Right renal cortex interstitium (tissue), 3 donors: ENCODE measurements around the gene FTSJ3. TPM values are rescaled to one million over a fixed set of nuclear protein-coding genes. Genes with fewer than 3 reads are reported as not detected.
A peak's percentile ranks its signal among the peaks of the same experiment; 100 is the strongest.
"Not testable (repeated sequence)": the region's sequence is repeated elsewhere in the genome, so short reads cannot be mapped to it uniquely, and the experiment has no call there.

Experiments
- DNase-seq, 3 donors: peaks; one replicate each; pipeline ENCODE4 v3.0.0-alpha.2; 2013; ENCODE audit warnings: low read depth in 3 of 3, low spot score in 2 of 3
- polyA plus RNA-seq, 3 donors: library from polyadenylated mRNA; unstranded; fragments of 120-200 nt; gene quantifications; one replicate each; pipeline ENCODE4 v1.2.1, GENCODE V29; 2013; ENCODE audit not compliant: insufficient read length in 3 of 3

The FTSJ3 gene
- polyA plus RNA-seq, 3 donors = 53.1 to 76.9 (median 69.5) TPM

DNA sequence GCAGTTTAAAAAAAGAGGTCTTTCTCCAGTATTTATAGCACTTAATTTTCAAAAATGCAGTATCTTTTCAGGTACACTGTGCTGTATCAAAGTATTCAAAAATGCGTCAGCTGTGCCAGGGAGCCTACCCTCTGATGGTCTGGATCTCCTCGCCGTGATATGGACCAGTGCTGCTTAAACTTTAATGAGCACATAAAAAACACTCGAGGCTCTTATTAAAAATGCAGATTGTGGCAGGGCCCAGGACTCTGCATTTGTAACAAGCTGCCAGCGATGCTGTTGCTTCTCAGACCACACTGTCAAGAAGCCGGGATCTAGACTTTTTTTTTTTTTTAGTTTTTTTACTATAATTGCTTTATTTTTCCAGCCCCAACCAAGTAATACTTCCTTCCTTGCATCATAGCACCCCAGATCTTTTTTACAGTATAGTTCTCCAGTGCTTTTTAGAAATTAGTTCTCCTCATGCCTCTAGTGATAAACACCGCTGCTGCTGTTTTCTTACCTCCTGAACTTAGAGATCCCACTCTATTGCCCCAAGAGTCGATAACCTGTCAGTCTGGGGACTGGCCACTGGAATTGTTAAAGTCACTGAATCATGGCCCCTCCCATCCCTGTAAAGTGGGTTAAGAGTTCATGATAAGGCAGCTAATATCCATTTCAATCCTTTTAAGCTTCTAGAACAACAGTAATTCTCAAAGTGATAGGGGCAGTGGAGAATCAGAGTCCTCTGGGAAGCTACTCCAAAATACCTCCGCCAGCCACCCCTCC lies 16.6 kb upstream of the FTSJ3 start:
- no peak for DNase-seq

DNA sequence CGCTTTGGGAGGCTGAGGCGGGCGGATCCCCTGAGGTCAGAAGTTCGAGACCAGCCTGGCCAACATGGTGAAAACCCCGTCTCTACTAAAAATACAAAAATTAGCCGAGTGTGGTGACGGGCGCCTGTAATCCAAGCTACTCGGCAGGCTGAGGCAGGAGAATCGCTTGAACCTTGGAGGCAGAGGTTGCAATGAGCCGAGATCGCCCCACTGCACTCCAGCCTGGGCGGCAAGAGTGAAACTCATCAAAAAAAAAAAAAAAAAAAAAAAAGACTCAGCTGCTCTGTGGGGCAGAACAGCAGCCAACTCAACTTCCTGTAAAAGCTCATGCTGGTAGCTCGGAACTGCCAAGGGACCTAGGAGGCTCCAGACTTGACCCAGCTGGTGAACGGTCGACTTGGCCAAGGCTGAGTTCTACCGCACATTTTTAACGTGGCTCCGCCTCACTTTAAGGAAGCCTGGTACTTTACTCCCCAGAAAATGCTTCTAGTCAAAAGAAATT lies 16.0 kb upstream of the FTSJ3 start:
- not testable (repeated sequence) for DNase-seq

DNA sequence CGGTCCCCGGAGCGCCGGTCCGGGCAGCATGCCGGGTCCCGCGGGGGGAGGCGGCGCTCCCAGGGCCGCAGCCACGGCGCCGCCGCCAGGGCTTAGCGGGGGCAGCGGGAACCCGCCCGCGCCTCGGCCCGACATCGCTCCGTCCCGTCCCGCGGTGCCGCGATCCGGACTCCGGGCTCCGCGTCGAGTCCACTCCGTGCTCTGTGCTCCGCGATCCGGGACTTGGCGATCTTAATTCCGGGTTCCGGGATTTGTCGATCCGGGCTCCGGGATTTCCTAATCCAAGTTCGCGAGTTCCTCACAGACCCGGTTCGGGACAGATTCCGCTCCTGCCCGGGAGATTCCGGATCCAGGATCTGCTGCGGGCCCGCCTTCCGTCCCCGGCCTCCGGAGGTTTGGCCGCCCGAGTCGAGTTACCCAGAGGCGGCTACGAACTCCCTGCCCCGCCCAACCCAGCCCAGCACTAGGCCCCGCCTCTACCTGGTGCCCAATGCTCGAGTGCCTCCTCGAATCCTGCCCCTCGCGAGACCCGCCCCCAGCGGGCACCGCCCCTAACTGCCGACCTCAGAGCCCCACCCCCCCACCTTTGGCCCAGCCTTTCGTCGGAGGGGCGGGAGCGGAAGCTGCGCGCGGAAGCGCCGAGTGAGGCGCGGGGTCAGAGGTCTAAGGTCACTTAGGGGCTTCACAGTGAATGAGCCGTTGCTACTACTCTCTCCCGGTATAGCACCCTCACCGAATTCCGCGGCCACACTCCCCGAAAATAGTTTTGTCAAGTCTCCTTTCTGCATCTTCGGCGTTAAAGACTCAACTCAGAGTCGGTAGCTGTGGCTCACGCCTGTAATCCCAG lies 15.3 kb upstream of the FTSJ3 start, which contains the start of gene SMARCD2:
TSS of gene SMARCD2 (minus strand) at position 146 of the 847 bp plus-strand sequence. CDS start at position 135, 11 bp downstream.
- peak; percentile 96 to 98 (median 98) for DNase-seq

DNA sequence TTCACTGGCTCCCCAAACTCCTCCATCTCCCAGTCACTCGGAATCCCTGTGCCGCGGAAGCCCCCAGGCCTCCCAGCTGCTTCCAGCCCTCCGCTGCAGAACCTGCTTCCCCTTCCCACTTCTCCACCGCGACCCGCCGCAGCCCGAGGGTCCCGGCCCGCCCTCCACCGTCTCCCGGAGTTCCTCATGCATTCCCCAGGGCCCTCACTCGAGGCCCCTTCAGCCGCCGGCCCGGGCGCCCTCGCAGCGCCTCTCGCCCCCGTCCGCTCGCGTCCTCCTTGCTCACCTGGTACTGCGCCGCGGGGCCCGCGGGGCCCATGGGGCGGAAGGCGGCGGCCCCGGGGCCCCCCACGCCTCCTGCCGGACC lies 14.7 kb upstream of the FTSJ3 start:
- DNase-seq = no peak

DNA sequence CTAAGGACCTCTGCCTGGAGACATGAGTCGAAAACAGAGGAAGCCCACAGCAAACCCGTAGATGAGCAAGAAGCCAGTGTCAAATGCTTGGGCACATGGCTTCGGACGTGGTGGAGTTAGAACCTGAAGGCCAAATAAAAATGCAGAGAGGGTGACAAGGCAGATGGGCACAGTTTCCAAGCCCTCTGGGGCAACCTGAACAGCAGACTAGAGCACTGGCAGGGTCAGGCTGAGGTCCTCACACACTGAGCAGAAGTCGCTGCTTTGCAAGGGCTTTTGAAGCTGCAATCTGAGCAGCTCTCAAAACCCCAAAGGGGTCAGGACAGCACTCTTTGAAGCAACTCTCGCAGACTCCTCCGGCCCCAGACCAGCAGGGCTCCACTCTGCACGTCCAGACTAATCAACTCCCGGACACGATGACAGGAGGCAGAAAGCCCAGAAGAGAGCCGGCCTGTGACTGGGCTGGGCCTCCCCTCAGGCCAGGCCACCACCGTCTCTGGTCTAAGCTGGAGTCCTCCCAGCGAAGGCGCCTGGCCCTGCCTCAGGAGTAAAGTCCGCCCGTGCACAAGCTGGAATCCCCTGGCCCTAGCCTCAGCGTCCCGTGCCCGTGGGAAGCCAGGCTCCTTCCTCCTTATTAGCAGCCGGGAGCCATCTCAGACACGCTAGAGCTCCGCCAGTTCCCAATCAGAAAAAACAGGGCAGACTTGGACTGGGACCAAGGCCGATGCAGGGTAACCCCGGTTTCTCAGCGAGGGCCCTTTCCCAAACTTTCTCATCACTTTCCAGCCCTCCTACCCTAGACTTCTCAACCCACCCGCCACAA lies 14.1 kb upstream of the FTSJ3 start:
- no peak for DNase-seq

DNA sequence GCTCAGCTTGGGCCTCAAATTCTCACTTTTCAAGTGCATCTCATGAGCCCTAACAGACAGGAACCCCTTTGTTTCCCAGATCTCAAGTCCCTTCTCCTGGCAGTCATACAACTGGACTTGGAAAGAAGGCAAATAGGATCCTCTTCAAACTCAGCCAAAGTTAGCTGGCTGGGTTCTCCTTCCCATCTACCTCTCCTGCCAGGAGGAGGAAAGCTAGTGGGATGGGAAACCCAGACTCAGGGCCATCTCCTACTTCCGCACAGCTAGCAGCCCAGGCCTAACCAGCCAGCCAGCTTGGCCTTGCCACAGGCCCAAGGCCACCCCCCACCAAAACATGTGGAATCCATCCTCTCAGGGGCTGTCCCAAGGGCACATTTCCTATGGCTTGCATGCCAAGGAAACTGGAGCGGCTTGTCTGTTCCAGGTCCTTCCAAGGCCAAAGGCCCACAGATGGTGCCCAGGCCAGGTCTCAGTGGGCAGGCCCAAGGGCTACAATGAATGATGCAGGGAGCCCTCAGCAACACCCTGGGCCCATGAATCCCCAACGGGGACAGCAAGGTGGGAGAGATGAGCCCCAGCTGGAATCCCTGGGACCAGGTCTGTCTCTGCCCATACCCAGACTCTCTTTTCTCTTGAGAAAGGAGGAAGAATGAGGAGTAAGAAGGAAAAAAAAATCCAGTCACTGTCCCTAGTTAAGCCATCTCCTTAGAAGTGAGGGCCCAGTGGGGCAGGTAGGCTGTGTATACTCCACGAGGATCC lies 13.3 kb upstream of the FTSJ3 start:
- DNase-seq = no peak

DNA sequence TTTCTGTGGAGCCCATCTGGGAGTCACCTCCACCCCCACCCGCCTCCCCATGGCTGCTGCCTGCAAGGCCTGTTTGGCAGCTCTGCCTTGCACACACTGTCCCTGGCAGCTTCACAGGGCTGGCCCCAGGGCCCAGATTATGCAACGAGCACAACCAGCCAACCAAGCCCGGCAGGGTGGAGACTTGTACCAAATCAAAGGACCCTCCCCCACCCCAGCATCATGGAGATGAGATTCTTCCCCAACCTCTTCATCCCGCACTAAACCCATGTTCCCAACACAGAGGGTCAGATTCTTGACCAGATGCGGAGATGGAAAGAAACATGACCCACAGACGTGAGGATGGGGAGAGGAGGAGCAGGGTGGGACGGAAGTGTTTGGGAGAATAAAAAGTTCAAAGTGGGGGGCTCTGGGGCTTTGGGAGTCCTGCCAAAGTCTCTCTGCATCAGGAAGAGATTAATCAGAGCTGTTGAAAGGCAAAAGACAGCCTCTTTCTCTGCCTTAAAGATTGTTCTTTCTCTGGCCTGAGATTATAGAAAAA lies 11.2 kb upstream of the FTSJ3 start:
- DNase-seq = no peak

DNA sequence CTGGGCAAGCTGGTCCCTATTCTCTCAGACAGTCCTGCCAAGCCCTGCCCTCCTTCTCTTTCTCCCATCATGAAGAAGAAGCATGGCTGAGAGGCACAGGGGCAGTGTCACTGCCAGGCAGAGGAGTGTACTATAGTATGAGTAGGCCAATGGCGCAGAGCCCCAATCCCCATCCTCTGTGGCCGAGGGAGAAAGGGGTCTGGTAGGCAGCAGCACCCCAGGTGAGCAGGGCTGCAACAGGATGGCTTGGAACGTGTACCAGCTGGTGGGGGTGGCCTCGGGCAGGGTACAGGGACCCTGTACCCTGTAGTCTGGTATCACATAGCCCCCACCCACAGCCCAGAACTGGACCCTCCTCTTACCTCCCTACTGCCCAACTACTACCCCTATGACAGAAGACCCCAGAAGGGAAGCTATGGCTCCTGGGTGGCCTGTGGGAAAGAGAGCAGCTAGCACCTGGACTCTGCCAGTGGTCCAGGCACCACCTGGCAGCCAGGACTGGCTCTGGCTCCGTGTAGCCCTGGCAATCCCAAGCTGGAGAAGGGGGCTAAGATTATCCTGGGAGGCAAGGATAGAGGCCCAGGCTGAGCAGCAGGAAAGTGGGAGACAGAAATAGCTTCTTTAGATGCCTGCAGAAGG lies 10.6 kb upstream of the FTSJ3 start:
- no peak for DNase-seq

DNA sequence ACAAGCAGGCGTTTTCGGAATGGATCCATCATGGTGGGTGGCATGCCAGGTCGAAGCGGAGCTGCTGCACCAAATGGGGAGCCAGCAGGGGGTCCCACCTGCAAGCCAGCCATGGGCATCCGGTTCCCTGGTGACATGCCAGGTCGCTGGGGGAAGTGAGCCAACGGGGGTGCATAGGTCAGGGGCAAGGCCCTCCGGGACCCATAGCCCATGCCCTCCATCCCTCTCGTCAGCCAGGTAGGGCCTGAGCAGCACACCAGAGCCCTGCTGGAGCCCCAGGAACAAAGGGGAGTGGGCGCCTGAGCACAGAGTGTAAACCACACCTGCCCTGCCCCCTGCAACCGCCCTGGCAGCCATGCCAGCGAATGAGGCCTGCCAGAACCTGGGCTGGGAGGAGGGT lies 10.0 kb upstream of the FTSJ3 start:
- DNase-seq = no peak

DNA sequence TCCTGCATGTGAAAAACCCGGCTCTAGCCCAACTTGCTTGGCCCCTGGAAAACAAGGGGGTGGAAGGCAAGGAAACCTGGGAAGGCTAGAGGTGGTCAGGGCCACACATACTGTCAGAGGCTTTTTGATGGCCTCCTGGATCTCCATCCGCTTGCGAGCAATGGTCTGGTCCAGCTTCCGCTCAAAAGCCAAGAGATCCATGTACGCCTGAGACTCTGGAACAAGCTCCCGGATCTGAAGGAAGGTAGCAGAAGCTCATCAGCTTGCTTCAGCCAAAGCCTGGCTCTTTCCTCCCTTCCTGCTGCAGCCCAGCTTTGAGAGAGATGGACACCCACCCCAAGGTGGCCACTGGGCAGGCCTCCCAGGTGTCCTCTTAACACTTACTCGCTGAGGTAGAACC lies 9.3 kb upstream of the FTSJ3 start:
- DNase-seq = no peak

DNA sequence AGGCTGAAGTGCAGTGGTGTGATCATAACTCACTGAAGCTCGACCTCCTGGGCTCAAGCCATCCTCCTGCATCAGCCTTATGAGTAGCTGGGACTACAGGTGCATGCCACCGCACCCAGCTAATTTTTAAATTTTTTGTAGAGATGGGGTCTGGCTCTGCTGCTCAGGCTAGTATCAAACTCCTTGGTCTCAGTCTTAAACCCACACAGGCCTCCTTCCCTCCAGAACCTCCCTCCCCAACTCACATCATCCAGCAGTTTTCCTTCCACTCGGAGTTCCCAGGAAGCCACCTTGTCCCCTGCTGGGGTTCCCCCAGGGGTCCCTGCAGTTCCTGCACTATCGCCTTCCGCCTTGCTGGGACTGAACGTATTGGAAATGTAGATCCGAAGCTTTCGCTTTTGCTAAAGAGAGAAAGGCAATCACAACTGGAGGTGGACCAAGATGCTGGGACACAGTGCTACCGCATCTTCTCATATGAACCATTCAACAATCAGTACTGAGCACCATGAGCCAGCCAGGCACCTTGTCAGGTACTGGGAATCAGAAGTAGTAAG lies 7.8 kb upstream of the FTSJ3 start:
- no peak for DNase-seq

DNA sequence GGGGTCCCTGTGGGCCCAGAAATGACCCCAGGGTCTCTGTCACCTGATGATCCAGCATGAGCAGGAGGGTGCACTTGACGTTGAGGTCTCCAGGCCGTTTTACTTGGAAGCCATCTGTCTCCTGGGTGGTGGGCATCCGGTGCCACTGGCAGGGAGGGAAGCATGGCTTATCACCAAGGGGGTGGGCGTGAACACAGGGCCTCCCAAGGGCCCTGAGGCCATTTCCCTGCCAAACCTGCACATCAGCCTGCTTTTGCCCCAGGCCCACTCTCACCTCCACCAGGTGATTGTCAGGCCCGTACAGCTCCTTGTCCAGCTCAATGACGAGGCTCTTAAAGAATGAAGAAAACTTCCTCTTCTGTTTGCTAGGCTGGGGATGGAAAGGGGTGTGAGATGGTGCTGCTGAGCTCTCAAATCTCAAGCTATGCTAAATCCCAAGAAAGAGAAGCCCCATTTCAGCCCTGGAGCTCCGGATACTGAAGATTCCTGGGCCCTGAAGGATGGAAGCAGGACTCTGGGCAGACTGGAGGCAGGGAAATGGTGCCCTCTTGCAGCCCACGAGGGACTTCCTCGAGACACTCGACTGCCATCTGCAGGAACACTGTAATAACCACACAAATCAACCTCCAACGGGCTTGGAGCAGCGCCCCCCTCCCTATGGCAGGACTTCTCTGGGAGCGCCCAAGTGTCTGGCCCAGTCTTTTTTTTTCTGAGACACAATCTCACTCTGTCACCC lies 7.1 kb upstream of the FTSJ3 start:
- DNase-seq = no peak

DNA sequence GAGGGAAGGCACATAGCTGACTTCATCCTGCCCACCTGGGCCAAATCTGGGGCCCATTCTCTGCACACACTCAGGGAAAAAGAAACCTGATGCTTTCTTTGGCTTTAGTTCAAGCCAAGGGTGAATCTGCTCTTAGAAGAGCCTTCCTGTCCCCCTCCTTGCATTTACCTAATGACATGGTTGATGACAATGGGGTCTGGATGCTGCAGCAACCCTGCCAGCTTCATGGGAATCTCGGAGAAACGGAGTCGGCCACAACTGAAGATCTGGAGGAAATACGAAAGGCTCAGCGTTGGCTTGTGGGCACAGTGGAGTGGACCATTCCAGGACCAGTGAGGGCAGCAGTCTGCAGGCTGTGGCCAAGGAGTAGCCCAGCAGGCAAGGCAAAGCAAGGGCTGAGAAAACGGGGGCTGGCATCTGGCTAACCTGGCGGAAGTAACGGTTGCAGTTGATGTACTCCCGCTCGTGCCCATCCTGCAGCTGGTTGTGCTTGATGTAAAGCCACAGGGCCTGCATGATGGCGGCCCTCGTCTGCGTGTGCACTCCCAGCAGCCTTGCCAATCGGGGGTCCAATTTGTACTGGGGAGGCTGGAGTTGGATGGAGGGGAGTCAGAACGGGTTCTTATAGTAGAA lies 6.4 kb upstream of the FTSJ3 start:
- no peak for DNase-seq

DNA sequence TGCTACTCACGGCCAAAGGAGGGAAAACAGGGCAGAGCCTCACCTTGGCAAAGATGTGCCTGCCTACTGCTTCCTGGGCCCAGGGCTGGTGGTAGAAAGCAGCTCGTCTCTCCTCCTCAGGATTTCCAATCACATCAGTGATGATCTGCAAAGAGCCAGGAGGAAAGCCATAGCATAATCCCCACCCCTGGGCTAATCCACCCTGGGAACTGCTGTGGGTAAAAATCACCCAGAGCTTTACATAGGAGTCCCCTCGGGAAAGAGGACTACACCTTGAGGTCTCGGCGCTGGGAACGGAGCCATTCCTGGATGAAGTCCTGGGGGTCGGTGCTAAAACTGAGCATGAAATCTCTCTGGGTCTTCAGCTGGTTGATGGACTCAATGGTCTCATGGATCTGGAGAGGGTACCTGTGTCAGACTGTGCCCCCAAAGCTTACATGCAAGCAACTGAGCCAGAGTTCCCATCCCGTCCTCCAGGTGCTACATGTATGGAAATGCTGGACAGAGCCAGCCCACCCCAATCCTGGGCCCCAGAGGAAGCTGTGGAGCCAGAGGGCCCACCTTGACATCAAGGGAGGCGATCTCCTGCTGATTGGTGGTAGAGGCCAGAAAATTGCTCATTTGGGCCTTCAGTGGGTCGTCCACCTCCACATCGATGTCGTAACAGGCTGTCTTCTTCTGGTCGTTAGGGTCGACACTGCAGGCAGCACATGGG lies 5.7 kb upstream of the FTSJ3 start:
- DNase-seq = no peak

DNA sequence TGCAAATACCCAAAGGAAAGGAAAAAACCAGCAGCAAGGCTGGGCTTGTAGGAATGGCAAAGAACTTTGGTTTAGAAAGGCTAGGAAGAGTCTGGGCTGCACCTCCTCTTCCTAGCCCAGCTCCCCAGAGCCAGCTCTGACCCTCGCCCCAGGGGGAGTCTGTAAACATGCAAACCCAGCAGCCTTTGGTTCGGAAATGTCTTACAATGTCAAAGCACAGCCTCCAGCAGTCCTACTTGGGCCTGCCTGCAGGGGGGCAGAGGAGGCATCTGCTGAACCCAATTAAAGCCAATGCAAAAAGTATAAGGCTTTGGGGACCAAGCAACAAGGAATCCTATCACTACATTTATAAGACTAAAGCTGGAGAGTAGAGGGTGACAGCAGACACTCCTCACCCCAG lies 5.0 kb upstream of the FTSJ3 start:
- no peak for DNase-seq

DNA sequence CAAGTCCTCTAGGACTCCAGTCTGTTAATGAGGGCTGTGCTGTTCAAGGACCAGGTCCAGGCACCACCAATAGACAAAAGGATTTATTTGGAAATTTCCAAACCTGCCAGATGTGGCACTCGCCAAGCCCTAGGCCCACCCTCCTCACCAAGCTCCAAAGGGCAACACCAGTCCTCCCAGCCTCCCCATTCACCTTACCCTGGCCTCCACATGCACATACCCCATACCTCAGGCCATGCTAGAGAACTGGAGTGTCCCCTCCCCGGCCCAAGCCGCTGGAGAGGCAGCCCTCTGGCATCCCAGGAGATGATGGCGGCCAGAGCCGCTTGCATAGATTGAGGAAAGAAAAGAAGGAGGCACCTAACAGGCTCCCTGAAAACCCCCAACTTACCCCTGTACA lies 4.6 kb upstream of the FTSJ3 start:
- no peak for DNase-seq

DNA sequence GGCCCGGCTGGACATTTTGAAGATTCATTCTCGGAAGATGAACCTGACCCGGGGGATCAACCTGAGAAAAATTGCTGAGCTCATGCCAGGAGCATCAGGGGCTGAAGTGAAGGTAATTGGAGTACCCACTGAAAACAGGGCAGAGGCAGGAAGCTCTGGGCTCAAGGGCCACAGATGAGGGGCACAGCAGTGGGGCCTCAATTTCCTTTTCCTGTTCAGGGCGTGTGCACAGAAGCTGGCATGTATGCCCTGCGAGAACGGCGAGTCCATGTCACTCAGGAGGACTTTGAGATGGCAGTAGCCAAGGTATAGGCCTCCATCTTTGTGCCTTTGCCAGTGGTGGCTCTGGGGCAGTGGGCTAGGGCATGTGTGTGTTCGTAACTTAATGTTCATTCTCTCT lies 4.0 kb upstream of the FTSJ3 start:
- DNase-seq = no peak
